Caco-2 (cell line): ENCODE measurements around the gene ALKBH5. TPM values are rescaled to one million over a fixed set of nuclear protein-coding genes. Genes with fewer than 3 reads are reported as not detected.

Experiments used
- BruUV-seq: library from RNA; stranded (reverse); fragments of 400-500 nt; replicated peaks from 2 replicates; lab custom pipeline; 2021; lab: Mats Ljungman, UMichigan
- CTCF ChIA-PET: fragments of 300-600 bp; sonication (Branson Sonifier 250); formaldehyde crosslinking; loops from one replicate; lab custom pipeline; 2022; ENCODE audit warnings: antibody characterized with exemption; lab: Charles Lee
- POLR2A ChIA-PET: fragments of 300-600 bp; sonication (Branson Sonifier 250); formaldehyde crosslinking; loops from one replicate; lab custom pipeline; 2022; ENCODE audit warnings: antibody characterized with exemption; lab: Charles Lee
- DNase-seq, 2 experiments: peaks; one replicate each; pipeline versions ENCODE4 v3.0.0 to v3.0.0-alpha.2; 2020 to 2022
- H3K27me3 ChIP-seq: replicated peaks from 2 replicates; pipeline ENCODE4 v1.6.0; 2011; ENCODE audit warnings: low read length; ENCODE audit not compliant: control insufficient read depth, insufficient read depth
- H3K36me3 ChIP-seq: 2 replicates; pipeline ENCODE4 v1.5.1; 2011; ENCODE audit warnings: low read length; ENCODE audit not compliant: control insufficient read depth, insufficient read depth
- H3K4me1 ChIP-seq: fragments of 250-450 bp; sonication (Bioruptor Pico); 2 replicates; pipeline ENCODE4 v1.5.1; 2020; ENCODE audit warnings: mild to moderate bottlenecking
- H3K4me3 ChIP-seq: 2 replicates; pipeline ENCODE4 v1.5.1; 2011; ENCODE audit warnings: low read depth, mild to moderate bottlenecking, control low read depth, low read length
- H3K9me3 ChIP-seq: fragments of 250-450 bp; sonication (Bioruptor Pico); 2 replicates; pipeline ENCODE4 v1.5.1; 2020; ENCODE audit warnings: mild to moderate bottlenecking, moderate library complexity
- H3K27ac Mint-ChIP-seq: one replicate; pipeline ENCODE4 v1.8.0; 2022; ENCODE audit warnings: mixed read lengths; ENCODE audit not compliant: unreplicated experiment
- H3K27me3 Mint-ChIP-seq: one replicate; pipeline ENCODE4 v1.8.0; 2022; ENCODE audit warnings: mixed read lengths; ENCODE audit not compliant: insufficient read depth, unreplicated experiment
- H3K36me3 Mint-ChIP-seq: one replicate; pipeline ENCODE4 v1.8.0; 2022; ENCODE audit warnings: mild to moderate bottlenecking, mixed read lengths; ENCODE audit not compliant: insufficient read depth, unreplicated experiment
- H3K4me1 Mint-ChIP-seq: one replicate; pipeline ENCODE4 v1.8.0; 2022; ENCODE audit warnings: low read depth, mixed read lengths; ENCODE audit not compliant: unreplicated experiment
- H3K4me3 Mint-ChIP-seq: one replicate; pipeline ENCODE4 v1.8.0; 2022; ENCODE audit warnings: mild to moderate bottlenecking, moderate library complexity, mixed read lengths; ENCODE audit not compliant: unreplicated experiment
- H3K9me3 Mint-ChIP-seq: one replicate; pipeline ENCODE4 v1.8.0; 2022; ENCODE audit warnings: mixed read lengths; ENCODE audit not compliant: unreplicated experiment
- CTCF ChIP-seq, 2 experiments: fragments of 200-600 bp in 1 of 2; IDR thresholded peaks; 1 replicate in 1 of 2; 2 replicates in 1 of 2; pipeline versions ENCODE4 v1.5.1 to v1.8.0; 2011 to 2022; ENCODE audit warnings: antibody characterized with exemption in 1 of 2, control low read depth in 1 of 2, inconsistent platforms in 1 of 2, low read depth in 1 of 2, low read length in 1 of 2, mild to moderate bottlenecking in 1 of 2, moderate library complexity in 1 of 2; ENCODE audit not compliant: insufficient read depth in 1 of 2, severe bottlenecking in 1 of 2, unreplicated experiment in 1 of 2
- intact Hi-C: fragments of 100-400 bp; cut with micrococcal nuclease; formaldehyde crosslinking; loops from one replicate; pipeline ENCODE4 v1.10.0; 2022; ENCODE audit not compliant: unreplicated experiment
- total RNA-seq: library from RNA; stranded (reverse); gene quantifications from 2 replicates; pipeline ENCODE4 v1.2.3, GENCODE V29; 2022

Gene ALKBH5
- total RNA-seq, 1 experiment from 2014 or later: 101 TPM

- ChIA-PET POLR2A (no interaction called here), CTCF (interaction anchor here (1.0 kb wide), 1 partner anchor 70 kb away, joined by 3 read pairs; no protein-coding TSS in a partner anchor)
- intact Hi-C loops: loop anchor here (5.0 kb wide), 1 partner anchor 73 kb away; the partner anchor contains the start of gene ALKBH5
- Mint-ChIP-seq H3K36me3 (peaks cover 62% of the 10 kb centered on the region), H3K27me3 (no peaks in the 10 kb centered on the region), H3K27ac (no peak overlapping the region), H3K4me3 (no peak overlapping the region), H3K4me1 (peaks cover 4% of the 10 kb centered on the region), H3K9me3 (no peaks in the 10 kb centered on the region)
- Histone ChIP-seq H3K4me1 (peaks cover 19% of the 10 kb centered on the region), H3K9me3 (no peaks in the 10 kb centered on the region), H3K4me3 (no peak overlapping the region), H3K36me3 (peaks cover 8% of the 10 kb centered on the region), H3K27me3 (no peaks in the 10 kb centered on the region)
- DNase-seq: no peak
- TF ChIP-seq CTCF (IDR thresholded peaks at IDR 0.05; ENCODE audit: insufficient read depth in 1 of 2, low read depth in 1 of 2, low read length in 1 of 2, severe bottlenecking in 1 of 2, unreplicated experiment in 1 of 2): no peak
- BruUV-seq: no TSS peak
Measured at GRCh38 chr17:18254888-18255649, 71.4 kb downstream of the ALKBH5 start.

GRCh38 chr17:18256351-18256750 lies 72.7 kb downstream of the ALKBH5 start:
- Mint-ChIP-seq H3K27me3 (no peaks in the 10 kb centered on the region), H3K9me3 (no peaks in the 10 kb centered on the region), H3K4me1 (peaks cover 4% of the 10 kb centered on the region), H3K4me3 (no peak overlapping the region), H3K36me3 (peaks cover 60% of the 10 kb centered on the region), H3K27ac (no peak overlapping the region)
- no peak overlapping the region for H3K4me3 ChIP-seq
- POLR2A ChIA-PET: no interaction called here
- peaks cover 20% of the 10 kb centered on the region for H3K4me1 ChIP-seq
- no peaks in the 10 kb centered on the region for H3K9me3 ChIP-seq
- no TSS peak for BruUV-seq
- intact Hi-C loops: loop anchor here (5.0 kb wide), 1 partner anchor 74 kb away; the partner anchor contains the start of gene ALKBH5
- DNase-seq: no peak
- TF ChIP-seq CTCF (IDR thresholded peaks at IDR 0.05; ENCODE audit: insufficient read depth in 1 of 2, low read depth in 1 of 2, low read length in 1 of 2, severe bottlenecking in 1 of 2, unreplicated experiment in 1 of 2): no peak
- CTCF ChIA-PET: no interaction called here
- no peaks in the 10 kb centered on the region for H3K27me3 ChIP-seq
- peaks cover 7% of the 10 kb centered on the region for H3K36me3 ChIP-seq

- Mint-ChIP-seq H3K27me3 (no peaks in the 10 kb centered on the region), H3K4me3 (peak overlapping the region; percentile 95), H3K4me1 (peaks cover 4% of the 10 kb centered on the region), H3K27ac (peak overlapping the region; percentile 81), H3K9me3 (no peaks in the 10 kb centered on the region), H3K36me3 (peaks cover 56% of the 10 kb centered on the region)
- TF ChIP-seq CTCF (IDR thresholded peaks at IDR 0.05; ENCODE audit: insufficient read depth in 1 of 2, low read depth in 1 of 2, low read length in 1 of 2, severe bottlenecking in 1 of 2, unreplicated experiment in 1 of 2): no peak
- no peak for DNase-seq
- H3K9me3 ChIP-seq: no peaks in the 10 kb centered on the region
- peaks cover 5% of the 10 kb centered on the region for H3K36me3 ChIP-seq
- peaks cover 25% of the 10 kb centered on the region for H3K4me1 ChIP-seq
- no TSS peak for BruUV-seq
- H3K27me3 ChIP-seq: no peaks in the 10 kb centered on the region
- ChIA-PET POLR2A (no interaction called here), CTCF (interaction anchor here (1.0 kb wide), 1 partner anchor 58 kb away, joined by 3 read pairs; the partner anchor contains the start of gene TOP3A)
- H3K4me3 ChIP-seq: no peak overlapping the region
- intact Hi-C loops: loop anchor here (5.0 kb wide), 1 partner anchor 74 kb away; the partner anchor contains the start of gene ALKBH5
Measured at GRCh38 chr17:18256776-18257175, 73.1 kb downstream of the ALKBH5 start.
